ENCODE data around the gene PTPMT1.

The PTPMT1 gene

DNA sequence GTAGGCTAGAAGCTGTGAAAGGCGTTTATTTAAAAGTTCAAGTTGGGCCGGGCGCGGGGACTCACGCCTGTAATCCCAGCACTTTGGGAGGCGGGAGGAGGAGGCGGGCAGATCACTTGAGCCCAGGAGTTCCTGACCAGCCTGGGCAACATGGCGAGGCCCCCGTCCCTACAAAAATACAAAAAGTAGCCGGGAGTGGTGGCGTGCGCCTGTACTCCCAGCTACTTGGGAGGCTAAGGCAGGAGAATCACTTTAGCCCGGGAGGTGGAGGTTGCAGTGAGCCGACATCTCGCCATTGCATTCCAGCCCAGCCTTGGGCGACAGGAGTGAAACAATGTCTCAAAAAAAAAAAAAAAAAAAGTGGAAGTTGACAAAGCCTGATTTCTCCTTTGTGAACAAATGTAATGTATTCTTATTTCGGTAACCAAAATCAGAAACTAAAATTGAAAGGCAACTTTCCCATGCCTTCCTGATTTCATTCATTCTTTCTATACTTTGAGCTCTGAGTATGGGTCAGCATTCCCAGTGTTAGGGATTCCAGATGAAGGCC is 825 bp downstream of the PTPMT1 start:
- peak overlapping the region; percentile 99 for H2AFZ ChIP-seq (ENCODE audit: low read depth, low read length)
- H3K14ac ChIP-seq (ENCODE audit: low read length in 2 of 2), result peak overlapping the region in 1 of 2 experiments; percentile 100
- H3K4ac ChIP-seq (ENCODE audit: low read depth in 1 of 2, low read length in 2 of 2), result peak overlapping the region in 1 of 2 experiments; percentile 83
- peaks cover 13 to 17% of the 10 kb centered on the region in 2 experiments for H3K36me3 ChIP-seq (ENCODE audit: control insufficient read depth in 1 of 2, insufficient read depth in 2 of 2, low read depth in 1 of 2, low read length in 2 of 2)
- 43% methylated on average over 17 of the region's 17 CpGs for WGBS
- H3K4me3 ChIP-seq (ENCODE audit: insufficient read depth in 1 of 2, low read depth in 1 of 2, low read length in 2 of 2), result peak overlapping the region; percentile 78 to 95
- H2BK5ac ChIP-seq (ENCODE audit: low read depth, low read length, poor library complexity, severe bottlenecking), result no peak overlapping the region
- H2BK15ac ChIP-seq (ENCODE audit: low read depth, poor library complexity, severe bottlenecking), result no peak overlapping the region
- peak; percentile 25 for DNase-seq
- peak overlapping the region; percentile 93 for H3K9ac ChIP-seq (ENCODE audit: low read length)
- peaks cover 22% of the 10 kb centered on the region for H3K79me1 ChIP-seq (replicated peaks; ENCODE audit: low read length, poor library complexity, severe bottlenecking)
- peak overlapping the region; percentile 90 for H3K4me2 ChIP-seq (ENCODE audit: low read length, poor library complexity, severe bottlenecking)
- peak overlapping the region in 1 of 2 experiments; percentile 99 for H3K18ac ChIP-seq (ENCODE audit: low read depth in 1 of 2, low read length in 2 of 2)
- H2BK12ac ChIP-seq (ENCODE audit: low read length in 2 of 2), result no peak overlapping the region
- peak overlapping the region; percentile 91 for H4K8ac ChIP-seq (ENCODE audit: low read length)
- H3K23ac ChIP-seq (ENCODE audit: low read length in 2 of 2), result peak overlapping the region in 1 of 2 experiments; percentile 94
- H4K91ac ChIP-seq (ENCODE audit: low read length), result no peak overlapping the region
- H2AK5ac ChIP-seq (ENCODE audit: low read length, severe bottlenecking), result no peak overlapping the region
- no peaks in the 10 kb centered on the region for H3K27me3 ChIP-seq (ENCODE audit: control insufficient read depth in 1 of 2, insufficient read depth in 1 of 2, low read length in 2 of 2)
- no peak overlapping the region for H2BK120ac ChIP-seq (ENCODE audit: low read depth, low read length)
- peaks cover 8% of the 10 kb centered on the region for H3K4me1 ChIP-seq (ENCODE audit: control insufficient read depth, insufficient read depth, low read depth, low read length)
- H3K9me3 ChIP-seq (ENCODE audit: control insufficient read depth, low read length), result no peaks in the 10 kb centered on the region
- H3K27ac ChIP-seq (ENCODE audit: low read length, poor library complexity, severe bottlenecking), result no peak overlapping the region

DNA sequence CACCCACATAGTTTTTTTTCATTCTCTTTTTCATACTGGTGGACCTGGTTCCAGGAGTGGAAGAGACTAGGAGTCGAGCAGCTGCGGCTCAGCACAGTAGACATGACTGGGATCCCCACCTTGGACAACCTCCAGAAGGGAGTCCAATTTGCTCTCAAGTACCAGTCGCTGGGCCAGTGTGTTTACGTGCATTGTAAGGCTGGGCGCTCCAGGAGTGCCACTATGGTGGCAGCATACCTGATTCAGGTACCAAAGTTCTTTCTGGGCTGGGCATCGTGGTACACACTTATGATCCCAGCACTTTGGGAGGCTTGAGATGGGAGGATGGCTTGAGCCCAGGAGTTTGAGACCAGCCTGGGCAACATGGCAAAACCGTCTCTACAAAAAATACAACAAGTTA is 4.2 kb downstream of the PTPMT1 start:
- WGBS, result 93% methylated on average over 7 of the region's 7 CpGs
- Histone ChIP-seq H4K91ac (ENCODE audit: low read length) (no peak overlapping the region), H3K9ac (ENCODE audit: low read length) (no peak overlapping the region)

DNA sequence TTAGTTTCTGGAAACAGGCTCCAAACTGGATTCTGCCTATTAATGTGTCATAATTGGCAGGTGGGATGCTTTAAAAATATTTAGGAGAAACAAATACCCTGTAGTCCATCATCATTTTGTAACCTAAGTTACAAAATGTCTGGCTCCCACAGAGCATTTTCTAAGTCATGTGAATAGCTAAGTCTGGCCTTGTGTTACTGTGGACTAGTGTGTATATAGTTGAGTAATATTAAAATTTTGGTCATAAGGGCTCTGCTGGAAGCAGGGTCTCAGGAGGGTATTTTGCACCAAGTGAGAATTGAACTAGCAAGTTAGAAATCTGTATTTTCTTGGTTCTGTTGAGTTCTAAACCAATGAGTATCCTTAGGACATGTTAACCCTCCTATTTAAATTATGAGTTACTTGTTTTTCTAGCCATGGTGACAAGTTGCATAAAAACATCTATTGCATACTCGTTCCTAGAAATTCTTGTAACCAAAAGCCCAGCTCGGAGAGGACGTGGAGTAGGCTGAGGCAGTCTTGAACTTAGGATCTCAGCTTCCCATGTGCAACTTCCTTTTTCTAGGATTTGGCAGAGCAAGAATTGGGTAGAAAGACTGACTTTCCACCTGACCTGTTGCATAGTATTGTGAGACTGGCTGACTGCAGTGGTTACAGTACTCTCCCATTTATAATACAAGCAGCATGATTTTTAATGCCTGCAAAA is 5.4 kb downstream of the PTPMT1 start:
- Histone ChIP-seq H2AFZ (ENCODE audit: low read depth, low read length) (no peak overlapping the region), H3K36me3 (ENCODE audit: control insufficient read depth in 1 of 2, insufficient read depth in 2 of 2, low read depth in 1 of 2, low read length in 2 of 2) (peaks cover 36 to 58% of the 10 kb centered on the region in 2 experiments), H3K4me3 (ENCODE audit: insufficient read depth in 1 of 2, low read depth in 1 of 2, low read length in 2 of 2) (no peak overlapping the region), H3K14ac (ENCODE audit: low read length in 2 of 2) (no peak overlapping the region), H3K9ac (ENCODE audit: low read length) (peak overlapping the region; percentile 5), H3K4ac (ENCODE audit: low read depth in 1 of 2, low read length in 2 of 2) (no peak overlapping the region), H2BK5ac (ENCODE audit: low read depth, low read length, poor library complexity, severe bottlenecking) (no peak overlapping the region), H3K27ac (ENCODE audit: low read length, poor library complexity, severe bottlenecking) (no peak overlapping the region), H3K27me3 (ENCODE audit: control insufficient read depth in 1 of 2, insufficient read depth in 1 of 2, low read length in 2 of 2) (no peaks in the 10 kb centered on the region), H2BK120ac (ENCODE audit: low read depth, low read length) (no peak overlapping the region), H3K4me1 (ENCODE audit: control insufficient read depth, insufficient read depth, low read depth, low read length) (peaks cover 15% of the 10 kb centered on the region), H4K8ac (ENCODE audit: low read length) (no peak overlapping the region), H3K9me3 (ENCODE audit: control insufficient read depth, low read length) (no peaks in the 10 kb centered on the region), H4K91ac (ENCODE audit: low read length) (no peak overlapping the region), H3K79me1 (replicated peaks; ENCODE audit: low read length, poor library complexity, severe bottlenecking) (peaks cover 29% of the 10 kb centered on the region), H3K18ac (ENCODE audit: low read depth in 1 of 2, low read length in 2 of 2) (no peak overlapping the region), H2BK12ac (ENCODE audit: low read length in 2 of 2) (no peak overlapping the region), H2BK15ac (ENCODE audit: low read depth, poor library complexity, severe bottlenecking) (no peak overlapping the region), H3K23ac (ENCODE audit: low read length in 2 of 2) (no peak overlapping the region), H2AK5ac (ENCODE audit: low read length, severe bottlenecking) (no peak overlapping the region), H3K4me2 (ENCODE audit: low read length, poor library complexity, severe bottlenecking) (no peak overlapping the region)
- no peak for DNase-seq
- WGBS, result 95% methylated on average over 3 of the region's 3 CpGs

More for the DNA sequence above, 4.2 kb downstream of the PTPMT1 start:
- Histone ChIP-seq H4K8ac (ENCODE audit: low read length) (no peak overlapping the region), H3K18ac (ENCODE audit: low read depth in 1 of 2, low read length in 2 of 2) (no peak overlapping the region), H2BK15ac (ENCODE audit: low read depth, poor library complexity, severe bottlenecking) (no peak overlapping the region), H3K27ac (ENCODE audit: low read length, poor library complexity, severe bottlenecking) (no peak overlapping the region), H2AFZ (ENCODE audit: low read depth, low read length) (no peak overlapping the region), H2BK12ac (ENCODE audit: low read length in 2 of 2) (no peak overlapping the region), H3K79me1 (replicated peaks; ENCODE audit: low read length, poor library complexity, severe bottlenecking) (peaks cover 30% of the 10 kb centered on the region), H3K4me1 (ENCODE audit: control insufficient read depth, insufficient read depth, low read depth, low read length) (peaks cover 20% of the 10 kb centered on the region), H2BK120ac (ENCODE audit: low read depth, low read length) (no peak overlapping the region), H2AK5ac (ENCODE audit: low read length, severe bottlenecking) (no peak overlapping the region), H3K27me3 (ENCODE audit: control insufficient read depth in 1 of 2, insufficient read depth in 1 of 2, low read length in 2 of 2) (no peaks in the 10 kb centered on the region), H3K23ac (ENCODE audit: low read length in 2 of 2) (no peak overlapping the region), H3K36me3 (ENCODE audit: control insufficient read depth in 1 of 2, insufficient read depth in 2 of 2, low read depth in 1 of 2, low read length in 2 of 2) (peaks cover 31 to 49% of the 10 kb centered on the region in 2 experiments), H3K9me3 (ENCODE audit: control insufficient read depth, low read length) (no peaks in the 10 kb centered on the region), H3K4ac (ENCODE audit: low read depth in 1 of 2, low read length in 2 of 2) (no peak overlapping the region), H3K14ac (ENCODE audit: low read length in 2 of 2) (no peak overlapping the region), H3K4me2 (ENCODE audit: low read length, poor library complexity, severe bottlenecking) (no peak overlapping the region), H3K4me3 (ENCODE audit: insufficient read depth in 1 of 2, low read depth in 1 of 2, low read length in 2 of 2) (no peak overlapping the region), H2BK5ac (ENCODE audit: low read depth, low read length, poor library complexity, severe bottlenecking) (no peak overlapping the region)
- DNase-seq, result no peak

DNA sequence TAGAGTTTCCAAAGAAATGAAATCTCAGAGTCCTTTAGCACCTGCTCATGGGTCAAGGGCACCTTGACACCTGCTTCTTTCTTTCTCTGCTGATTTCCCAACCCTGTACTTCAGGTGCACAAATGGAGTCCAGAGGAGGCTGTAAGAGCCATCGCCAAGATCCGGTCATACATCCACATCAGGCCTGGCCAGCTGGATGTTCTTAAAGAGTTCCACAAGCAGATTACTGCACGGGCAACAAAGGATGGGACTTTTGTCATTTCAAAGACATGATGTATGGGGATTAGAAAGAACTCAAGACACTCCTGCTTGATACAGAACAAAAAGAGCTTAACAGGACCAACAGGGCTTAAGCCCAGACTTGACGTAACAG is 5.9 kb downstream of the PTPMT1 start:
- H3K4ac ChIP-seq (ENCODE audit: low read depth in 1 of 2, low read length in 2 of 2), result no peak overlapping the region
- no peaks in the 10 kb centered on the region for H3K9me3 ChIP-seq (ENCODE audit: control insufficient read depth, low read length)
- WGBS, result 97% methylated on average over 4 of the region's 4 CpGs
- H3K14ac ChIP-seq (ENCODE audit: low read length in 2 of 2), result no peak overlapping the region
- H3K4me1 ChIP-seq (ENCODE audit: control insufficient read depth, insufficient read depth, low read depth, low read length), result peaks cover 12% of the 10 kb centered on the region
- no peak overlapping the region for H4K8ac ChIP-seq (ENCODE audit: low read length)
- no peak overlapping the region for H3K18ac ChIP-seq (ENCODE audit: low read depth in 1 of 2, low read length in 2 of 2)
- no peaks in the 10 kb centered on the region for H3K27me3 ChIP-seq (ENCODE audit: control insufficient read depth in 1 of 2, insufficient read depth in 1 of 2, low read length in 2 of 2)
- no peak overlapping the region for H2AK5ac ChIP-seq (ENCODE audit: low read length, severe bottlenecking)
- H3K79me1 ChIP-seq (replicated peaks; ENCODE audit: low read length, poor library complexity, severe bottlenecking), result peaks cover 30% of the 10 kb centered on the region
- no peak overlapping the region for H3K23ac ChIP-seq (ENCODE audit: low read length in 2 of 2)
- no peak overlapping the region for H3K27ac ChIP-seq (ENCODE audit: low read length, poor library complexity, severe bottlenecking)
- peak overlapping the region; percentile 79 for H3K9ac ChIP-seq (ENCODE audit: low read length)
- H2AFZ ChIP-seq (ENCODE audit: low read depth, low read length), result no peak overlapping the region
- H2BK15ac ChIP-seq (ENCODE audit: low read depth, poor library complexity, severe bottlenecking), result no peak overlapping the region
- H2BK5ac ChIP-seq (ENCODE audit: low read depth, low read length, poor library complexity, severe bottlenecking), result no peak overlapping the region
- no peak overlapping the region for H2BK120ac ChIP-seq (ENCODE audit: low read depth, low read length)
- DNase-seq, result no peak
- H3K4me3 ChIP-seq (ENCODE audit: insufficient read depth in 1 of 2, low read depth in 1 of 2, low read length in 2 of 2), result no peak overlapping the region
- peaks cover 42 to 59% of the 10 kb centered on the region in 2 experiments for H3K36me3 ChIP-seq (ENCODE audit: control insufficient read depth in 1 of 2, insufficient read depth in 2 of 2, low read depth in 1 of 2, low read length in 2 of 2)
- no peak overlapping the region for H4K91ac ChIP-seq (ENCODE audit: low read length)
- H2BK12ac ChIP-seq (ENCODE audit: low read length in 2 of 2), result no peak overlapping the region
- H3K4me2 ChIP-seq (ENCODE audit: low read length, poor library complexity, severe bottlenecking), result no peak overlapping the region
